Tibial nerve (tissue), 4 donors: ENCODE data around the gene TCEAL6. TPM values are rescaled to one million over a fixed set of nuclear protein-coding genes. Genes with fewer than 3 reads are reported as not detected.

Source experiments
- DNase-seq, 2 donors: peaks; one replicate each; pipeline ENCODE4 v3.0.0-alpha.2; 2019; ENCODE audit warnings: low spot score in 2 of 2
- H3K27ac ChIP-seq, 4 donors: fragments of 200-600 bp; sonication (generic) in 3 of 4; one replicate each; pipeline ENCODE4 v1.5.1; 2017 to 2019; ENCODE audit warnings: mild to moderate bottlenecking in 1 of 4
- H3K27me3 ChIP-seq, 2 donors: fragments of 200-600 bp; sonication (generic) in 1 of 2; one replicate each; pipeline versions ENCODE4 v1.5.1 to v1.6.0; 2017 to 2019
- H3K36me3 ChIP-seq, 3 donors: fragments of 200-600 bp; sonication (generic); one replicate each; pipeline ENCODE4 v1.5.1; 2018 to 2019
- H3K4me1 ChIP-seq, 4 donors: fragments of 200-600 bp; sonication (generic) in 3 of 4; one replicate each; pipeline ENCODE4 v1.5.1; 2017 to 2019
- H3K4me3 ChIP-seq, 4 donors: fragments of 200-600 bp; sonication (generic) in 3 of 4; one replicate each; pipeline ENCODE4 v1.5.1; 2017 to 2019; ENCODE audit warnings: mild to moderate bottlenecking in 1 of 4, moderate library complexity in 1 of 4
- H3K9me3 ChIP-seq, 4 donors: fragments of 200-600 bp; sonication (generic) in 3 of 4; one replicate each; pipeline ENCODE4 v1.5.1; 2017 to 2019
- EP300 ChIP-seq, 2 donors: sonication (generic); formaldehyde crosslinking; IDR thresholded peaks; one replicate each; pipeline ENCODE4 v1.6.1; 2017; ENCODE audit warnings: antibody characterized with exemption in 2 of 2, mild to moderate bottlenecking in 1 of 2
- POLR2A ChIP-seq, 2 donors: fragments of 450-650 bp; IDR thresholded peaks; one replicate each; pipeline ENCODE4 v1.6.1; 2017; ENCODE audit warnings: antibody characterized with exemption in 2 of 2, mild to moderate bottlenecking in 2 of 2, moderate library complexity in 2 of 2
- WGBS, 2 donors: methylation state at CpG; one replicate each; pipeline ENCODE4 v1.1.5; 2018; 5-methylcytosine and 5-hydroxymethylcytosine counted together
- total RNA-seq, 4 donors: library from RNA; depleted of rRNA; stranded (reverse); fragments of >200 nt; gene quantifications; one replicate each; pipeline ENCODE4 v1.1.0, GENCODE V29; 2016
- TF ChIP-seq, protein P1 (sequence below), 5 experiments: fragments of 200-600 bp in 3 of 5; fragments of 450-650 bp in 2 of 5; sonication (generic) in 3 of 5; IDR thresholded peaks; one replicate each; pipeline ENCODE4 v1.5.1; 2016 to 2019; ENCODE audit warnings: antibody characterized with exemption in 5 of 5, mild to moderate bottlenecking in 3 of 5, moderate library complexity in 2 of 5

TCEAL6 gene
- total RNA-seq, 4 donors from 2014 or later = not detected

DNA sequence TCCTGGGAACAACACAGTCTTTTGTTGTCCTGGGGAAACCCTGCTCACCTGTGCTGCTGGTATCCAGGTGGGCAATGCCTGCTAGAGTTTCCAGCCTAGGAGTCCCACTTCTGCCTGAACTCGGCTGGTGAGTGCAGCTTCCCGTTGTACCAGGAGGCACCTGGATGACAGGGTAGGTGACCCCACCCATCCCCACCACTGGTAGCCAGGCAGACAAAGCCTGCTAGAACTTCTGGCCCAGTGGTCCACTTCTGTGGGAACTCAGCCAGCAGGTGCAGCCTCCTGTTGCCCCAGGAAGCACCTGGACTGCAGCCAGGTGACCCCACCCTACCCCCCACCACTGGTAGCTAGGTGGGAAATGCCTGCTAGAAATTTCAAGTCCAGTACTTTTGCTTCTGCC, 26.5 kb downstream of the TCEAL6 start:
- no peak for TF ChIP-seq POLR2A (IDR thresholded peaks at IDR 0.05)
- no peak for TF ChIP-seq EP300 (IDR thresholded peaks at IDR 0.05)
- TF ChIP-seq, protein P1, sequence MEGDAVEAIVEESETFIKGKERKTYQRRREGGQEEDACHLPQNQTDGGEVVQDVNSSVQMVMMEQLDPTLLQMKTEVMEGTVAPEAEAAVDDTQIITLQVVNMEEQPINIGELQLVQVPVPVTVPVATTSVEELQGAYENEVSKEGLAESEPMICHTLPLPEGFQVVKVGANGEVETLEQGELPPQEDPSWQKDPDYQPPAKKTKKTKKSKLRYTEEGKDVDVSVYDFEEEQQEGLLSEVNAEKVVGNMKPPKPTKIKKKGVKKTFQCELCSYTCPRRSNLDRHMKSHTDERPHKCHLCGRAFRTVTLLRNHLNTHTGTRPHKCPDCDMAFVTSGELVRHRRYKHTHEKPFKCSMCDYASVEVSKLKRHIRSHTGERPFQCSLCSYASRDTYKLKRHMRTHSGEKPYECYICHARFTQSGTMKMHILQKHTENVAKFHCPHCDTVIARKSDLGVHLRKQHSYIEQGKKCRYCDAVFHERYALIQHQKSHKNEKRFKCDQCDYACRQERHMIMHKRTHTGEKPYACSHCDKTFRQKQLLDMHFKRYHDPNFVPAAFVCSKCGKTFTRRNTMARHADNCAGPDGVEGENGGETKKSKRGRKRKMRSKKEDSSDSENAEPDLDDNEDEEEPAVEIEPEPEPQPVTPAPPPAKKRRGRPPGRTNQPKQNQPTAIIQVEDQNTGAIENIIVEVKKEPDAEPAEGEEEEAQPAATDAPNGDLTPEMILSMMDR (IDR thresholded peaks at IDR 0.05) = no peak
- no peak for DNase-seq
- Histone ChIP-seq H3K36me3 (no peaks in the 10 kb centered on the region), H3K4me3 (no peak overlapping the region), H3K4me1 (no peaks in the 10 kb centered on the region), H3K27me3 (peaks cover 0 to 8% of the 10 kb centered on the region in 2 donors), H3K9me3 (no peaks in the 10 kb centered on the region), H3K27ac (no peak overlapping the region)
- 73 to 80% methylated on average over 1 to 2 of the region's 2 CpGs for WGBS, 2 donors

DNA sequence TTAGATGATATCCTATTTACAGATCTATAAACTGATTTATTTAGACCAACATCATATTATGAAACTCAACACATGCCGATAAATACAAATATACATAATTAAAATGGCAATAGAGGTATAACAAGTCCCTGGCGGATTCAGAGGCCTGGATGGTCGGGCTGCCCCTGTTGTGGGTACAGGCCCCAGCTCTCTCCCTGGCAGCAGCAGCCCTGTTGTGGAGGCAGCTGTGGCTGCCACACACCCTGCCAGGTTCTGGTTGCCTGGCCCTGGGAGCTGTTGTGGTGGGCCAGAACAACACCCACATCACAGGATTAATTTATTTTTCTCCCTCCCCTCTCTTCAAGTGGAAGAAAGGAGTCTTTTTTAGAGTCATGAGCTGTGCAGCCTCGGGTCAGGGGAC, 28.9 kb downstream of the TCEAL6 start:
- DNase-seq = no peak
- H3K27ac ChIP-seq = no peak overlapping the region
- H3K4me3 ChIP-seq = no peak overlapping the region
- peaks cover 0 to 8% of the 10 kb centered on the region in 2 donors for H3K27me3 ChIP-seq
- no peaks in the 10 kb centered on the region for H3K4me1 ChIP-seq
- no peaks in the 10 kb centered on the region for H3K9me3 ChIP-seq
- 72 to 73% methylated on average over 4 of the region's 4 CpGs for WGBS, 2 donors
- no peaks in the 10 kb centered on the region for H3K36me3 ChIP-seq
- no peak for TF ChIP-seq EP300 (IDR thresholded peaks at IDR 0.05)
- TF ChIP-seq, protein P1 (IDR thresholded peaks at IDR 0.05) = no peak
- no peak for TF ChIP-seq POLR2A (IDR thresholded peaks at IDR 0.05)

Other genes with a start within 250 kb of the TCEAL6 start
- gene ZMAT1, start 210.5 kb downstream of the TCEAL6 start, total RNA-seq = 10 to 100 TPM; 26.7 to 34.5 (median 32.9) TPM
- gene TCEAL2, start 16.8 kb downstream of the TCEAL6 start, total RNA-seq = 1 to 10 TPM; 2.9 to 7.7 (median 5.0) TPM
- 1 to 10 TPM in 1 of 4 donors, not detected in 3; 3.9 TPM for gene BEX5, start 13.5 kb upstream of the TCEAL6 start, total RNA-seq
- gene TCP11X1, start 72.8 kb upstream of the TCEAL6 start, total RNA-seq = not detected
- not detected for gene NXF2, start 104.7 kb upstream of the TCEAL6 start, total RNA-seq